Thyroid gland (tissue), 4 donors: ENCODE results near the gene SURF1. TPM values are rescaled to one million over a fixed set of nuclear protein-coding genes. Genes with fewer than 3 reads are reported as not detected.
"Not testable (repeated sequence)": the region's sequence is repeated elsewhere in the genome, so short reads cannot be mapped to it uniquely, and the experiment has no call there.

Experiments used
- DNase-seq, 2 donors: peaks; one replicate each; pipeline ENCODE4 v3.0.0-alpha.2; 2019
- H3K27ac ChIP-seq, 3 donors: fragments of 200-600 bp; sonication (generic); 1 replicate in 2 of 3; 2 replicates in 1 of 3; pipeline ENCODE4 v1.5.1; 2016 to 2019; ENCODE audit warnings: mild to moderate bottlenecking in 1 of 3, moderate library complexity in 1 of 3
- H3K27me3 ChIP-seq: fragments of 200-600 bp; sonication (generic); one replicate; pipeline ENCODE4 v1.5.1; 2019
- H3K36me3 ChIP-seq, 2 donors: fragments of 200-600 bp; sonication (generic); one replicate each; pipeline ENCODE4 v1.5.1; 2016 to 2019
- H3K4me1 ChIP-seq, 2 donors: fragments of 200-600 bp; sonication (generic); one replicate each; pipeline ENCODE4 v1.5.1; 2017 to 2019
- H3K4me3 ChIP-seq, 3 donors: fragments of 200-600 bp; sonication (generic); replicated peaks in 1 of 3; 1 replicate in 2 of 3; 2 replicates in 1 of 3; pipeline ENCODE4 v1.5.1; 2016; ENCODE audit warnings: mild to moderate bottlenecking in 1 of 3
- H3K9me3 ChIP-seq: fragments of 200-600 bp; sonication (generic); one replicate; pipeline ENCODE4 v1.5.1; 2017
- CTCF ChIP-seq, 6 experiments: fragments of 200-600 bp in 3 of 6; fragments of 450-650 bp in 3 of 6; sonication (generic) in 3 of 6; IDR thresholded peaks; one replicate each; pipeline ENCODE4 v1.5.1; 2016 to 2019; ENCODE audit warnings: antibody characterized with exemption in 6 of 6, mild to moderate bottlenecking in 2 of 6, inconsistent platforms in 1 of 6, moderate library complexity in 1 of 6
- POLR2A ChIP-seq, 2 donors: fragments of 450-650 bp; IDR thresholded peaks; one replicate each; pipeline ENCODE4 v1.6.1; 2017; ENCODE audit warnings: antibody characterized with exemption in 2 of 2, mild to moderate bottlenecking in 2 of 2, moderate library complexity in 1 of 2
- WGBS, 2 donors: methylation state at CpG; one replicate each; pipeline ENCODE4 v1.1.5; 2017; 5-methylcytosine and 5-hydroxymethylcytosine counted together
- intact Hi-C: fragments of 100-400 bp; cut with DNase I; formaldehyde crosslinking; loops from one replicate; pipeline ENCODE4 v1.15.1; 2023
- total RNA-seq, 4 donors: library from RNA; depleted of rRNA; stranded (reverse); fragments of >200 nt; gene quantifications; one replicate each; pipeline ENCODE4 v1.2.3, GENCODE V29; 2016

SURF1 gene
- total RNA-seq, 4 donors from 2014 or later: 51.5 to 82.7 (median 64.7) TPM

GRCh38 chr9:133323211-133323610 lies 33.1 kb downstream of the SURF1 start:
- Histone ChIP-seq H3K4me1 (peaks cover 8 to 12% of the 10 kb centered on the region in 2 donors), H3K9me3 (no peaks in the 10 kb centered on the region), H3K4me3 (no peak overlapping the region), H3K27me3 (no peaks in the 10 kb centered on the region), H3K27ac (no peak overlapping the region), H3K36me3 (no peaks in the 10 kb centered on the region)
- DNase-seq: no peak
- intact Hi-C loops: no loop called here
- 88 to 92% methylated on average over 10 of the region's 10 CpGs for WGBS, 2 donors
- TF ChIP-seq CTCF (IDR thresholded peaks at IDR 0.05) (no peak), POLR2A (IDR thresholded peaks at IDR 0.05) (no peak)

GRCh38 chr9:133322701-133323100 lies 33.6 kb downstream of the SURF1 start:
- Histone ChIP-seq H3K36me3 (no peaks in the 10 kb centered on the region), H3K27me3 (no peaks in the 10 kb centered on the region), H3K9me3 (no peaks in the 10 kb centered on the region), H3K4me1 (peaks cover 7 to 8% of the 10 kb centered on the region in 2 donors), H3K4me3 (no peak overlapping the region), H3K27ac (no peak overlapping the region)
- 88% methylated on average over 14 of the region's 14 CpGs for WGBS, 2 donors
- intact Hi-C loops: no loop called here
- no peak for DNase-seq
- TF ChIP-seq CTCF (IDR thresholded peaks at IDR 0.05) (no peak), POLR2A (IDR thresholded peaks at IDR 0.05) (no peak)

- no peak overlapping the region for H3K27ac ChIP-seq
- TF ChIP-seq CTCF (IDR thresholded peaks at IDR 0.05): no peak
- no peak for TF ChIP-seq POLR2A (IDR thresholded peaks at IDR 0.05)
- WGBS, 2 donors: 81 to 86% methylated on average over 13 of the region's 13 CpGs
- H3K27me3 ChIP-seq: no peaks in the 10 kb centered on the region
- no peaks in the 10 kb centered on the region for H3K9me3 ChIP-seq
- no peak for DNase-seq
- no peaks in the 10 kb centered on the region for H3K36me3 ChIP-seq
- peaks cover 0 to 5% of the 10 kb centered on the region in 2 donors for H3K4me1 ChIP-seq
- intact Hi-C loops: no loop called here
- no peak overlapping the region for H3K4me3 ChIP-seq
Measured at GRCh38 chr9:133321411-133321935, 34.8 kb downstream of the SURF1 start.

- no peak overlapping the region for H3K27ac ChIP-seq
- TF ChIP-seq CTCF (IDR thresholded peaks at IDR 0.05): no peak
- no peaks in the 10 kb centered on the region for H3K27me3 ChIP-seq
- H3K4me1 ChIP-seq: no peaks in the 10 kb centered on the region
- no peak overlapping the region for H3K4me3 ChIP-seq
- intact Hi-C loops: no loop called here
- no peaks in the 10 kb centered on the region for H3K36me3 ChIP-seq
- 79 to 91% methylated on average over 6 to 9 of the region's 13 CpGs for WGBS, 2 donors
- no peaks in the 10 kb centered on the region for H3K9me3 ChIP-seq
- DNase-seq: no peak
Measured at GRCh38 chr9:133320421-133320881, 35.8 kb downstream of the SURF1 start.

GRCh38 chr9:133317551-133317950 lies 38.7 kb downstream of the SURF1 start:
- H3K27me3 ChIP-seq, H3K9me3 ChIP-seq, H3K27ac ChIP-seq, DNase-seq, H3K4me3 ChIP-seq, H3K36me3 ChIP-seq, H3K4me1 ChIP-seq, intact Hi-C loops: not testable (repeated sequence)
- 77 to 85% methylated on average over 4 to 7 of the region's 13 CpGs for WGBS, 2 donors

- 71 to 74% methylated on average over 2 of the region's 2 CpGs for WGBS, 2 donors
- no peak overlapping the region for H3K4me3 ChIP-seq
- DNase-seq: no peak
- H3K36me3 ChIP-seq: no peaks in the 10 kb centered on the region
- intact Hi-C loops: no loop called here
- H3K4me1 ChIP-seq: no peaks in the 10 kb centered on the region
- H3K27ac ChIP-seq: no peak overlapping the region
- TF ChIP-seq CTCF (IDR thresholded peaks at IDR 0.05) (no peak), POLR2A (IDR thresholded peaks at IDR 0.05) (no peak)
- H3K27me3 ChIP-seq: no peaks in the 10 kb centered on the region
- H3K9me3 ChIP-seq: no peaks in the 10 kb centered on the region
Measured at GRCh38 chr9:133315997-133316396, 40.3 kb downstream of the SURF1 start.
